NCI-H1048 (cell line): ENCODE measurements around the gene CENPQ.
"Not testable (repeated sequence)": the region's sequence is repeated elsewhere in the genome, so short reads cannot be mapped to it uniquely, and the experiment has no call there.

ENCODE experiments used
- DNase-seq: peaks from one replicate; lab custom pipeline; 2025; lab: John Stamatoyannopoulos, UW

Gene CENPQ, protein sequence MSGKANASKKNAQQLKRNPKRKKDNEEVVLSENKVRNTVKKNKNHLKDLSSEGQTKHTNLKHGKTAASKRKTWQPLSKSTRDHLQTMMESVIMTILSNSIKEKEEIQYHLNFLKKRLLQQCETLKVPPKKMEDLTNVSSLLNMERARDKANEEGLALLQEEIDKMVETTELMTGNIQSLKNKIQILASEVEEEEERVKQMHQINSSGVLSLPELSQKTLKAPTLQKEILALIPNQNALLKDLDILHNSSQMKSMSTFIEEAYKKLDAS

GRCh38 chr6:49462927-49463611 lies at the start of gene CENPQ, which contains the start of gene MMUT:
Gene CENPQ, plus strand, starts transcription at chr6:49463370. Its CDS starts 6,807 bp downstream, at chr6:49470177.
Gene MMUT, minus strand, starts transcription at chr6:49463253. Its CDS starts 3,787 bp downstream, at chr6:49459466.
- DNase-seq: peak; percentile 95

DNA sequence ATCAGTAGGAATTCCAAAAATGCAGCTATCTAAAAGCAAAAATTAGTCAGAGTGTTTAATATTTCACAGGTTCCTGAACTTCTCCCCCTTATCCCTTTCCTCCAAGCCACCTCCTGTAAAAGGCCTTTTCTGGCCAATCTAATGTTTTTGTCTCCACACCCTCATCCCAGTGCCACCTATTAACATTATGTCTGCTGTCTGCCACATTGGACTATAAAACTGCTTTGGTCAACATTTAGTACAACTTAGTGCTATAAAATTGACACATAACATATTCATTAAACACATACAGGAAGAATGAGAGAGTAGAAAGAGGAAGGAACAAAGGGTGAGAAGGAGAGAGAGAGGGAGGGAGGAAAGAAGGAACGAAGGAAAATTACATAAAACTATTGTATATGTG lies 47.8 kb upstream of the CENPQ start:
- no peak for DNase-seq

GRCh38 chr6:49416195-49416594 lies 47.0 kb upstream of the CENPQ start:
- DNase-seq: peak; percentile 36

- no peak for DNase-seq
These were observed 39.4 kb upstream of the CENPQ start for GRCh38 chr6:49423817-49424216.

- DNase-seq: no peak
These were observed 33.0 kb upstream of the CENPQ start for GRCh38 chr6:49430187-49430586.

DNA sequence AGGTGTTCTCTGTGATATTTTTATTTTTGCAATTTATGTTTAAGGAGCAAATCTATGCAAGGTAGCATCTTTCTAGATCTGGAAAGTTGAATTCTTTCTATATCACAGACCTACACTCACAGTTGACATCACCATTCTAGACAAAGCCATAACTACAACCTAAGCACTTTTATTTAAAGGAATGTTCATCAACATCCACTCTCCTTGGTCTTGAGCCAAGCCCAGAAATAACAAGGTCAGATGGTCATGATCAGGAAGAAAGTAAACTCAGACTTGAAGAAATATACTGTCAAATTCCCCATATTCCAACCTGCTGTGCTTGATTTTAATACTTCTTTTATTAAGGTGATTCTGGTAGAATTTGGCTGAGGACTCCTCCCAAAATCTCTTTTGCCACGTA lies 32.3 kb upstream of the CENPQ start:
- no peak for DNase-seq

DNA sequence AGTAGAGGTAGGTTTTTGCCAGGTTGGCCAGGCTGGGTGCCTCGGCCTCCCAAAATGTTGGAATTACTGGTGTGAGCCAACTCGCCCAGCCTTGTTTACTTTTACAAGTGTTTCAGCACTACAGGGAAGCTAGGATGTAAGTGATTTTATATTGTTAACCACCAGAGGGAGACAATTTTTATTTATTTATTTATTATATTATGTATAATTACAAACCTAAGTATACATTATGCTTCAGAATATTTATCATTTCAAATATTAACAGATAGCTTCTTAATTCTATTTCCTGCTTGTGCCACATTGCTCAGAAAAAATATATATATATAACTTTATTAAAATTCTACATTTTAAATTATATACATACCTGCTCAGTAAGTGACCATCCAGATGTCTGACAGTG lies 9.9 kb upstream of the CENPQ start:
- no peak for DNase-seq

DNA sequence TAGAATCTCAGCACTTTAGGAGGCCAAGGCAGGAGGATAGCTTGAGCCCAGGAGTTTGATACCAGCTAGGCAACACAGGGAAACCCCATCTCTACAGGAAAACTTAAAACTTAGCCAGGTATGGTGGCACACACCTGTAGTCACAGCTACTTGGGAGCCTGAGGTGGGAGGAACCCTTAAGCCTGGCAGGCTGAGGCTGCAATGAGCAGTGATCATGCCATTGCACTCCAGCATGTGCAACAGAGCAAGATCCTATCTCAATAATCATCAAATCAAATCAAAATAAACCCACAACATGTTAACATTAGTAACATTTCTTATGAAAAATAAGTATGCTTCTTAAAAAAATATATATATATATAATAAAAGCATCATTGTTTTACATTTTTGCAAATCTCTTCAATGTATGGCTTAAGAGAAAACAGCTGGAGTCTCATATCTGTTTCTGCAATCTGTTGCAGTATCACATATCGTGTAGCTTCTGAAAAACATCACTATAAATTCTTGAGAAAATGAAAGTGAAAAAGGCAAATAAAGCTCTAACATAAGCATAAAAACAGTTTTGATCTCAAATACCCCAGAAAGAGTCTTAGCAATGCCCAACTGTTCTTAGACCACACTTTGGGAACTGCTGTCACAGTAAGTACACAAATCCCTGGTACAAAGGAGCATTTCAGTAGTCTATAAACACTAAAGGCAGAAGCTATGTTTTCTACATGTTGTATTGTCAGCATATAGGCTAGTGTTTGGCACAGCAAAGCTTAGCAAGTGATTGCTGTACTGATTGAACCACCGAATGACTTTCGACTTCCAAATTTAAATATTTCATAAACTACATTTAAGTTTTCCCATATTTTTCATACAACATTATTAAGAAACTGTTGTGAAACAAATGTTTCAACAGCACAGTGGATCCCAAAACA lies 8.1 kb upstream of the CENPQ start:
- DNase-seq: no peak

- no peak for DNase-seq
These were observed 5.4 kb upstream of the CENPQ start for GRCh38 chr6:49457771-49458170.

- DNase-seq: no peak
These were observed 1.1 kb upstream of the CENPQ start for GRCh38 chr6:49462071-49462470.

DNA sequence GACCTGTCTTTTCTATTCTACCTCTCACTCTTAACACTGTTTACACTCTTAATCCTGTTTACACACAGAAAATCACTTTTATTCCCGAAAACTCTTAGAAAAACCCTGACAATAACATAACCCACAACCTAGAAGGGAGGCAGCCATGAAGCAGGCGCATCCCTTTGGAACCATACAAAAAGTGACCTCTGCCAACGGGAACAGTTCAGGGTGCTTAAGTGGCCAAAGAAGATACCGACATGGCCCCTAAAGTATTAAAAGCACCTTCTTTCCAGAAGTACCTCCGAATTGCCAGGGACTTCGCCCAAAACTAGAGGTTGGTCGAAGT lies 607 bp upstream of the CENPQ start:
- DNase-seq: no peak

DNA sequence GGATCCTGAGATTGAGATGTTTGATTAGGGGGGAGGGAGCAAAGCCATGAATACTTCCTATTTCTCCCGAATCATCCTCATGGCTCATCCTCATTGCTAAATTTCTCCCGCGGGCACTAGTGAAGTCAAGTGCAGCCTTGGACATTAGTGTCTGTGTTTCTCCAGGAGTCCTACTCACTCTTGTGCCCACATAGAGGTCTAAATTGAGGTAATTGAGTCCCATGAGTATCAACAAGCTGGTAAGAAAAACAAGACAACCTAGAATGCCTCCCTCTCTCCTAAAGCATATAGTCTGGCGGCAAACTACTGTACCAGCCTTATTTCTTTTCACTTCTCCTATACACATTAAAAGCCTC lies 420 bp downstream of the CENPQ start:
- DNase-seq: no peak

DNA sequence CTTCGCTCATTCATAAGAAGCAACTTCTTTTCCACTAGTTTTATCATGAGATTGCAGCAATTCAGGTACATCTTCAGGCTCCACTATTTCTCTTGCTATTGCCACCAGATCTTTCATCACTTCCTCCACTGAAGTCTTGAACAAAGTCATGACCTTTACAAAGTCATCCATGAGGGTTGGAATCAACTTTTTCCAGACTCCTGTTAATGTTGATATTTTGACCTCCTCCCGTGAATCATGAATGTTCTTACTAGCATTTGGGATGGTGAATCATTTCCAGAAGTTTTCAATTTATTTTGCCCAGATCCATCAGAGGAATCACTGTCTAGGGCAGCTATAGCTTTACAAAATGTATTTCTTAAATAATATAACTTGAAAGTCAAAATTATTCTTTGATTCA lies 1.5 kb downstream of the CENPQ start:
- DNase-seq: no peak

DNA sequence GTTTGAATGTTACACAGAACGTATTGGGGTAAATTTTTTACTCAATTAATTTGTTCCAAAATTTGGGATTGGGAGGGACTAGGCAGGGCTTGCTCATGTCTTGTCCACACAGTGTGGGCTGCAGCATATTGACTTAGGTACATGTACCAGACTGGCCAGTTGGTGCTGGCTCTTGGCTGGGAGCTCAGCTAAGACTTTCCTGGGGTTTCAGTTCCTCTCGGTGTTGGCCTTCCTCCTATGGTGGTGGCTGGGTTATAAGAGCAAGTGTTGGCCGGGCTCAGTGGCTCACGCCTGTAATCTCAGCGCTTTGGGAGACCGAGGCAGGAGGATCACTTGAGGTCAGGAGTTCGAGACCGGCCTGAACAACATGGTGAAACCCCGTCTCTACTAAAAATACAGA lies 4.9 kb downstream of the CENPQ start:
- no peak for DNase-seq

- DNase-seq: not testable (repeated sequence)
These were observed 13.4 kb downstream of the CENPQ start for GRCh38 chr6:49476564-49476963.

- DNase-seq: no peak
These were observed 16.3 kb downstream of the CENPQ start for GRCh38 chr6:49479308-49479970.

GRCh38 chr6:49481846-49482245 lies 18.7 kb downstream of the CENPQ start:
- not testable (repeated sequence) for DNase-seq

GRCh38 chr6:49483380-49483779 lies 20.2 kb downstream of the CENPQ start:
- DNase-seq: not testable (repeated sequence)

DNA sequence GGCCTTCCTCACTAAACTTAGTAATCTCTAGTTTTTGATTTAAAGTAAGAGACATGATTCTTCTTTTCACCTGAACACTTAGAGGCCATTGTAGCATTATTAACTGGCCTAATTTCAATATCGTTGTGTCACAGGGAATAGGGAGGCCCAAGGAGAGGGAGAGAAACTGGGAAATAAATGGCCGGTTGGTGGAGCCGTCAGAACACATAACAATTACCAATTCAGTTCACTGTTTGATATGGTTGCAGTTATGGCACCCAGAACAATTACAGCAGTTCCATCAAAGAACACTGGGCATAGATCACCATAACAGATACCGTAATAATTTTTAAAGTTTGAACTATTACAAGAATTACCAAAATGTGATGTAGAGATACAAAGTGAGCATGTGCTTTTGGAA lies 27.5 kb downstream of the CENPQ start:
- no peak for DNase-seq

- DNase-seq: peak; percentile 5
These were observed 34.1 kb downstream of the CENPQ start for GRCh38 chr6:49497304-49497703.

DNA sequence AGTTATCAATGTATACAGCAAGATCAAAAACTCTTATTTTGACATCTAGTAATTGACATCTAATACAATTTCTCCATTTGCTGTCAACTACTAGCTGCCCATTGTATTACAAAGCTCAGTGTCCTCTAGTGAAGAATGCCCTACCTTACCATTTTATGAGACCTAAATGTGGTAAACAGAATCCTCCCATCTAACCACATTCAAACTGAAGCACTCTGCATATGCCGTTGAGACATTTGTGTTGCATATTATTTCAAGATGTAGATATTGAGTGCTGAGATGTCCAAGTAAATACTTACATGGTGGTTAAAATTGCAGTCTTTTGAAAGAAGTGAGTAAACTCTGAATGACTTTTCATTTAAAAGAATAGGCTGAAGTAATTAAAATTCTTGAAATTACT lies 36.0 kb downstream of the CENPQ start:
- DNase-seq: no peak

DNA sequence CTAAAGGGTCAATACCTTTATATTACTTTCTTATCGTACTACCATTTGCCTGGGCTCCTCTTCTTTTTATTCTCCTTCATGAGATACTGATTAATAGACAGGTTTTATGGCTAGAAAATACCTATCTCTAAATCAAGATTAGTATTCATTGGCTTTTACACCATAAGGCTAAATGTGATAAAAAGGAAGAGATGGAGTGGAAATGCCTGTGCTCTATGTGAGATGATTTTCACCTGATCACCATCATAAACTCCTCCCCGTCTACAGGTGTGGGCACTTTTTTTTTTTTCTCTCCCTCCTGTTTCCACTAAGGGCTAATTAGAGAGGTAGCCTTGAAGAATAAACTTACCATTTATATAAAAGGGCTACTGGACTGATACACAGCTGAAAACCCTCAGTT lies 36.5 kb downstream of the CENPQ start, which contains the start of gene GLYATL3:
Gene GLYATL3, plus strand, starts transcription at position 301 of the 400 bp plus-strand sequence. CDS start 12,068 bp downstream, outside the sequence.
- no peak for DNase-seq
